Ishikawa (cell line): ENCODE results near the gene TMEM266.

ENCODE experiments used
- CEBPB ChIP-seq: IDR thresholded peaks from 2 replicates; pipeline ENCODE4 v1.6.1; 2012
- FOXM1 ChIP-seq: IDR thresholded peaks from 2 replicates; pipeline ENCODE4 v1.6.1; 2012; ENCODE audit warnings: low read depth, borderline replicate concordance
- TF ChIP-seq, protein P1 (sequence below): IDR thresholded peaks from 2 replicates; pipeline ENCODE4 v1.6.1; 2012
- TF ChIP-seq, protein P2 (sequence below): IDR thresholded peaks from 2 replicates; pipeline ENCODE4 v1.6.1; 2012; ENCODE audit warnings: low read depth, mild to moderate bottlenecking

DNA sequence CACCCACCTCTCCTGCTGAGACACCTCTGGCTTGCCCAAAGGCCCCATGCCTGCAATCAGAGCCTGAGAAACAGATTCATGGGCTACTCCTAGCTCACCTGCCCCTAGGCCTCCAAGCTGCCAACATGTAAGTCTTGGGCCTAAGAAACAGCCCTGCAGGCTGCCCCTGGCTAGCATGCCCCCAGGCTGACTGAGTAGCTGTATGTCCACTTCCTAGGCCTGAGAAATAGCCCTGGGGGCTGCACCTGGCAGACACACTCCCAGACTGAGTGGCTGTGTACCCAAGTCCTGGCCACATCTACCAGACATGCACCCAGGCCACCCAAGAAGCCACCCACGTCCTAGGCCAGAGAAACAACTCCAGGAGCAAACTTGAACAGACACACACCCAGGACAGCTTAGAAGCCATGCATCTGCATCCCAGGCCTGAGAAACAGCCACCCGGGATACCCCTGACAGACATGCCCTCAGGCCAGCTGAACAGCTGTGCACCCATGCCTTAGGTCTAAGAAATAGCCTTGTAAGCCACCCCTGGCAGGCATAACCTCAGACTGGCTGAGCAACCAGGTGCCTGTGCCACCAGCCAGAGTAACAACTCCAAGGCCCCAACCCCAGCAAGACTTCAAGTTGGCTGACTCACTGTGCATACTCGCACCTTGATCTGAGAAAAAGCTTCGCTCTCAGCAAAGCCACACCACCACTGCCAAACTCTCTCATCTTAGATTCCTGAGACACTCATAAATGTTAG lies 35.6 kb upstream of the TMEM266 start:
- TF ChIP-seq, protein P1, sequence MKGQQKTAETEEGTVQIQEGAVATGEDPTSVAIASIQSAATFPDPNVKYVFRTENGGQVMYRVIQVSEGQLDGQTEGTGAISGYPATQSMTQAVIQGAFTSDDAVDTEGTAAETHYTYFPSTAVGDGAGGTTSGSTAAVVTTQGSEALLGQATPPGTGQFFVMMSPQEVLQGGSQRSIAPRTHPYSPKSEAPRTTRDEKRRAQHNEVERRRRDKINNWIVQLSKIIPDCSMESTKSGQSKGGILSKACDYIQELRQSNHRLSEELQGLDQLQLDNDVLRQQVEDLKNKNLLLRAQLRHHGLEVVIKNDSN, result no peak
- TF ChIP-seq, protein P2, sequence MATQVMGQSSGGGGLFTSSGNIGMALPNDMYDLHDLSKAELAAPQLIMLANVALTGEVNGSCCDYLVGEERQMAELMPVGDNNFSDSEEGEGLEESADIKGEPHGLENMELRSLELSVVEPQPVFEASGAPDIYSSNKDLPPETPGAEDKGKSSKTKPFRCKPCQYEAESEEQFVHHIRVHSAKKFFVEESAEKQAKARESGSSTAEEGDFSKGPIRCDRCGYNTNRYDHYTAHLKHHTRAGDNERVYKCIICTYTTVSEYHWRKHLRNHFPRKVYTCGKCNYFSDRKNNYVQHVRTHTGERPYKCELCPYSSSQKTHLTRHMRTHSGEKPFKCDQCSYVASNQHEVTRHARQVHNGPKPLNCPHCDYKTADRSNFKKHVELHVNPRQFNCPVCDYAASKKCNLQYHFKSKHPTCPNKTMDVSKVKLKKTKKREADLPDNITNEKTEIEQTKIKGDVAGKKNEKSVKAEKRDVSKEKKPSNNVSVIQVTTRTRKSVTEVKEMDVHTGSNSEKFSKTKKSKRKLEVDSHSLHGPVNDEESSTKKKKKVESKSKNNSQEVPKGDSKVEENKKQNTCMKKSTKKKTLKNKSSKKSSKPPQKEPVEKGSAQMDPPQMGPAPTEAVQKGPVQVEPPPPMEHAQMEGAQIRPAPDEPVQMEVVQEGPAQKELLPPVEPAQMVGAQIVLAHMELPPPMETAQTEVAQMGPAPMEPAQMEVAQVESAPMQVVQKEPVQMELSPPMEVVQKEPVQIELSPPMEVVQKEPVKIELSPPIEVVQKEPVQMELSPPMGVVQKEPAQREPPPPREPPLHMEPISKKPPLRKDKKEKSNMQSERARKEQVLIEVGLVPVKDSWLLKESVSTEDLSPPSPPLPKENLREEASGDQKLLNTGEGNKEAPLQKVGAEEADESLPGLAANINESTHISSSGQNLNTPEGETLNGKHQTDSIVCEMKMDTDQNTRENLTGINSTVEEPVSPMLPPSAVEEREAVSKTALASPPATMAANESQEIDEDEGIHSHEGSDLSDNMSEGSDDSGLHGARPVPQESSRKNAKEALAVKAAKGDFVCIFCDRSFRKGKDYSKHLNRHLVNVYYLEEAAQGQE, result no peak
- no peak for TF ChIP-seq FOXM1
- TF ChIP-seq CEBPB, result no peak
